Sigmoid colon (tissue), 4 donors: ENCODE measurements around the gene SZT2.

Experiments used
- CTCF ChIP-seq, 4 experiments: fragments of 450-650 bp in 3 of 4; fragments of 200-600 bp in 1 of 4; IDR thresholded peaks; one replicate each; pipeline ENCODE4 v1.5.1; 2016 to 2019; ENCODE audit warnings: antibody characterized with exemption in 4 of 4, mild to moderate bottlenecking in 3 of 4, moderate library complexity in 2 of 4
- EP300 ChIP-seq, 4 donors: sonication (generic); formaldehyde crosslinking; IDR thresholded peaks; one replicate each; pipeline ENCODE4 v1.6.1; 2017; ENCODE audit warnings: antibody characterized with exemption in 4 of 4
- POLR2AphosphoS5 ChIP-seq, 4 donors: sonication (generic); formaldehyde crosslinking; IDR thresholded peaks; one replicate each; pipeline ENCODE4 v1.6.1; 2017; ENCODE audit warnings: antibody characterized with exemption in 4 of 4

GRCh38 chr1:43415901-43416300 lies 26.2 kb downstream of the SZT2 start:
- TF ChIP-seq POLR2AphosphoS5 (IDR thresholded peaks at IDR 0.05) (no peak), CTCF (IDR thresholded peaks at IDR 0.05) (no peak), EP300 (IDR thresholded peaks at IDR 0.05) (no peak)
